HCT116 (cell line): ENCODE results near the gene OLFML2B. TPM values are rescaled to one million over a fixed set of nuclear protein-coding genes. Genes with fewer than 3 reads are reported as not detected.

ENCODE experiments used
- ATAC-seq: fragments of 200-7000 bp; cut with Tn5 transposase; 2 replicates; pipeline ENCODE4 v1.9.1; 2020; ENCODE audit warnings: mild to moderate bottlenecking, moderate library complexity
- BruUV-seq: library from RNA; stranded (reverse); fragments of 400-500 nt; replicated peaks from 2 replicates; lab custom pipeline; 2021; lab: Mats Ljungman, UMichigan
- CTCF ChIA-PET: fragments of 300-600 bp; sonication (Branson Sonifier 250); formaldehyde crosslinking; loops from one replicate; lab custom pipeline; 2021; ENCODE audit warnings: antibody characterized with exemption; lab: Charles Lee
- POLR2A ChIA-PET: fragments of 300-600, 350-600 bp; sonication (Branson Sonifier 250); formaldehyde crosslinking; loops from one replicate; lab custom pipeline; 2021; ENCODE audit warnings: antibody characterized with exemption; lab: Charles Lee
- RAD21 ChIA-PET, 2 experiments: fragments of 300-600 bp; sonication (Branson Sonifier 250); formaldehyde crosslinking; loops; one replicate each; lab custom pipeline; 2023; ENCODE audit warnings: low total read pairs in 2 of 2; ENCODE audit not compliant: uncharacterized antibody in 2 of 2, unreplicated experiment in 2 of 2, low non-redundant PET in 1 of 2; lab: Charles Lee
- DNase-seq: peaks from one replicate; pipeline ENCODE4 v3.0.0-alpha.2; 2010; ENCODE audit warnings: low read depth, low spot score
- H2AFZ ChIP-seq: fragments of 200-600 bp; shearing (Covaris generic), sonication (generic); 2 replicates; pipeline ENCODE4 v1.6.1; 2017; ENCODE audit warnings: low read depth, mixed run types, mixed read lengths, antibody characterized with exemption, low read length; ENCODE audit not compliant: poor library complexity, severe bottlenecking
- H3K27ac ChIP-seq: 2 replicates; pipeline ENCODE4 v1.5.1; 2012; ENCODE audit warnings: low read depth, low read length
- H3K27me3 ChIP-seq: fragments of 200-600 bp; sonication (generic); 2 replicates; pipeline ENCODE4 v1.6.1; 2016; ENCODE audit warnings: mixed run types, low read length, mixed read lengths; ENCODE audit not compliant: insufficient read depth
- H3K36me3 ChIP-seq, 2 experiments: fragments of 200-500 bp in 1 of 2; fragments of 200-600 bp in 1 of 2; sonication (Bioruptor generic) in 1 of 2; sonication (generic) in 1 of 2; 2 replicates each; pipeline versions ENCODE4 v1.5.1 to v1.6.1; 2014 to 2016; ENCODE audit warnings: low read length in 2 of 2, inconsistent platforms in 1 of 2, mixed read lengths in 1 of 2, mixed run types in 1 of 2; ENCODE audit not compliant: insufficient read depth in 2 of 2, control insufficient read depth in 1 of 2
- H3K4me1 ChIP-seq, 2 experiments: fragments of 200-600 bp in 1 of 2; sonication (generic) in 1 of 2; 2 replicates each; pipeline versions ENCODE4 v1.5.1 to v1.6.1; 2012 to 2017; ENCODE audit warnings: low read length in 2 of 2, inconsistent platforms in 1 of 2, mild to moderate bottlenecking in 1 of 2, mixed read lengths in 1 of 2, mixed run types in 1 of 2, moderate library complexity in 1 of 2; ENCODE audit not compliant: insufficient read depth in 2 of 2, control insufficient read depth in 1 of 2
- H3K4me2 ChIP-seq: fragments of 200-600 bp; sonication (generic); 2 replicates; pipeline ENCODE4 v1.6.1; 2017; ENCODE audit warnings: mixed run types, low read length, mixed read lengths
- H3K4me3 ChIP-seq, 2 experiments: fragments of 200-600 bp in 1 of 2; sonication (generic) in 1 of 2; replicated peaks in 1 of 2; 2 replicates each; pipeline ENCODE4 v1.5.1; 2011 to 2016; ENCODE audit warnings: low read length in 2 of 2, control low read depth in 1 of 2, low read depth in 1 of 2, mild to moderate bottlenecking in 1 of 2, mixed read lengths in 1 of 2, mixed run types in 1 of 2
- H3K79me2 ChIP-seq: fragments of 200-600 bp; sonication (generic); 2 replicates; pipeline ENCODE4 v1.6.1; 2017; ENCODE audit warnings: mild to moderate bottlenecking, mixed run types, low read length, moderate library complexity, mixed read lengths; ENCODE audit not compliant: insufficient read depth
- H3K9ac ChIP-seq: fragments of 200-600 bp; sonication (generic); 2 replicates; pipeline ENCODE4 v1.6.1; 2016; ENCODE audit warnings: low read length, mixed read lengths
- H3K9me2 ChIP-seq: fragments of 200-600 bp; sonication (generic), shearing (Covaris generic); 2 replicates; pipeline ENCODE4 v1.6.1; 2017; ENCODE audit warnings: mixed run types, mild to moderate bottlenecking, moderate library complexity; ENCODE audit not compliant: insufficient read depth
- H3K9me3 ChIP-seq, 2 experiments: fragments of 200-500 bp in 1 of 2; fragments of 200-600 bp in 1 of 2; sonication (Bioruptor generic) in 1 of 2; sonication (generic) in 1 of 2; 2 replicates each; pipeline ENCODE4 v1.6.1; 2014 to 2017; ENCODE audit warnings: low read length in 2 of 2, mixed read lengths in 2 of 2, inconsistent platforms in 1 of 2, low read depth in 1 of 2, mild to moderate bottlenecking in 1 of 2, mixed run types in 1 of 2, moderate library complexity in 1 of 2; ENCODE audit not compliant: control insufficient read depth in 1 of 2, insufficient read depth in 1 of 2
- H4K20me1 ChIP-seq: fragments of 200-600 bp; sonication (generic), shearing (Covaris generic); 2 replicates; pipeline ENCODE4 v1.6.1; 2017; ENCODE audit warnings: mixed run types, mild to moderate bottlenecking, moderate library complexity; ENCODE audit not compliant: insufficient read depth
- CBX3 ChIP-seq: IDR thresholded peaks from 2 replicates; pipeline ENCODE4 v1.6.1; 2012; ENCODE audit warnings: low read depth
- CEBPB ChIP-seq: IDR thresholded peaks from 2 replicates; pipeline ENCODE4 v1.6.1; 2012; ENCODE audit warnings: low read depth
- ELF1 ChIP-seq: IDR thresholded peaks from 2 replicates; pipeline ENCODE4 v1.6.1; 2012; ENCODE audit warnings: low read depth, borderline replicate concordance
- EZH2 ChIP-seq: fragments of 200-600 bp; sonication (generic); IDR thresholded peaks from 2 replicates; pipeline ENCODE4 v1.6.1; 2017; ENCODE audit warnings: antibody characterized with exemption, mixed run types
- EZH2phosphoT487 ChIP-seq: fragments of 200-600 bp; IDR thresholded peaks from 2 replicates; pipeline ENCODE4 v1.6.1; 2018; ENCODE audit warnings: antibody characterized with exemption, borderline replicate concordance
- JUND ChIP-seq: IDR thresholded peaks from 2 replicates; pipeline ENCODE4 v1.6.1; 2012
- SIN3A ChIP-seq: IDR thresholded peaks from 2 replicates; pipeline ENCODE4 v1.6.1; 2012; ENCODE audit warnings: low read depth
- SP1 ChIP-seq: IDR thresholded peaks from 2 replicates; pipeline ENCODE4 v1.6.1; 2012; ENCODE audit warnings: low read depth
- SRF ChIP-seq: IDR thresholded peaks from 2 replicates; pipeline ENCODE4 v1.6.1; 2012; ENCODE audit warnings: low read depth
- TCF7L2 ChIP-seq: IDR thresholded peaks from 2 replicates; pipeline ENCODE4 v1.7.0; 2011; ENCODE audit warnings: borderline replicate concordance, inconsistent platforms; ENCODE audit not compliant: insufficient read depth, insufficient read length; ENCODE audit errors: extremely low read depth
- ZFX ChIP-seq: fragments of 450-650 bp; IDR thresholded peaks from 2 replicates; pipeline ENCODE4 v1.6.1; 2017
- ZNF274 ChIP-seq: fragments of 200-500 bp; sonication (Bioruptor generic); IDR thresholded peaks from 2 replicates; pipeline ENCODE4 v1.6.1; 2014; ENCODE audit warnings: mild to moderate bottlenecking, low read depth, low read length, inconsistent platforms
- intact Hi-C: fragments of 100-400 bp; cut with micrococcal nuclease; formaldehyde crosslinking; loops from 2 replicates; pipeline ENCODE4 v1.10.0; 2022
- total RNA-seq: library from RNA; stranded (reverse); gene quantifications from one replicate; pipeline ENCODE4 v1.2.1, GENCODE V29; 2021; ENCODE audit not compliant: unreplicated experiment
- TF ChIP-seq, protein P1 (sequence below): IDR thresholded peaks from 2 replicates; pipeline ENCODE4 v1.6.1; 2011; ENCODE audit warnings: mild to moderate bottlenecking, low read length, moderate library complexity; ENCODE audit not compliant: insufficient replicate concordance; ENCODE audit errors: extremely low read depth
- TF ChIP-seq, protein P2 (sequence below): IDR thresholded peaks from 2 replicates; pipeline ENCODE4 v1.6.1; 2012
- TF ChIP-seq, protein P3 (sequence below): IDR thresholded peaks from 2 replicates; pipeline ENCODE4 v1.6.1; 2012

Gene OLFML2B
- total RNA-seq, 1 experiment from 2014 or later: 1.3 TPM

DNA sequence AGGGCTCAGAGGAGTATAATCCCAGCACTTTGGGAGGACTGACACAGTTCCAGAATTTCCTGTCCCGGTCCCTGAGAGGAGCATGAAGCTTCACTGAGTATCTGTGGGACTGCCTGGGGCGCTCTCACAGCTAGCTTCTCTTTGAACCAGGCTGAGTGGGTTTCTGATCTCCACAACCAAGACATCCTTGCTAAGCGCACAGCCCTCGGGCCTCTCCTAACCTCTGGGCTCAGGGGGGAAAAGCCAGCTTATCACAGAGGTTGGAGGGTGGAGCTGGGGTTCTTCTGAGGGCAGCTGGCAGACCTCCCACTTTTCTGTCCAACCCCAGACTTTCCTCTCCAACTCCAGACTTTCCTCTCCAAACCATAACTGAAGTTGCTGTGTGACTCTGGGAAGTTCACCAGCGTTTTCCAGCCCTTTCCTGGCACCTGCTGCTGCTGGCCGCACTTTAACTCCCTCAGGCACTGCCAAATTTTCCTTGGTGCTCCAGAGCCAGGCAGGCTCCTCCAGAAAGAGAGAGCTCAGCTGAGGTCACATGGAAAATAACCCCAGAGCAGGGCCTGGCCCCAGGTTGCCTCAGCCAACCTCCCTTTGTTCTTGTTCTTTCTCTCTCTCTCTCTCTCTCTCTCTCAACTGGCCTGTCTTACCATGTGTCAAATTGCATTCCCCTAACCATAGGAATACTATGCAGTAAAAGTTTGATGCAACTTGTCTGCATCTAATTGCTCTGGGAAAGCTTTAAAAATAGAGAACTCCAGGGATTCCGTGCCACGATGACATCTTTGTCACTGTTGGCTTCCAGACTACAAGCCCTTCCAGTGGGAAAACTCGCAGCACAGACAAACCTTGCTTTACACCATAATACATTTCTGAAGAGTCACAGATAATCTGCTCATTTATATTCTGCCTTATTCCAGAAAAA lies 49.5 kb downstream of the OLFML2B start:
- no peak overlapping the region for H3K4me2 ChIP-seq
- no peaks in the 10 kb centered on the region for H3K9me3 ChIP-seq
- H3K4me1 ChIP-seq: no peaks in the 10 kb centered on the region
- no peak overlapping the region for H3K9ac ChIP-seq
- RAD21 ChIA-PET: no interaction called here
- intact Hi-C loops: no loop called here
- H3K9me2 ChIP-seq: no peaks in the 10 kb centered on the region
- POLR2A ChIA-PET: no interaction called here
- no peaks in the 10 kb centered on the region for H3K36me3 ChIP-seq
- BruUV-seq: no TSS peak
- no peaks in the 10 kb centered on the region for H4K20me1 ChIP-seq
- H2AFZ ChIP-seq: no peak overlapping the region
- no peak overlapping the region for H3K27ac ChIP-seq
- TF ChIP-seq EZH2phosphoT487: no peak
- TF ChIP-seq SIN3A: no peak
- TF ChIP-seq SRF: no peak
- TF ChIP-seq CEBPB: no peak
- TF ChIP-seq ZFX: no peak
- TF ChIP-seq, protein P1, sequence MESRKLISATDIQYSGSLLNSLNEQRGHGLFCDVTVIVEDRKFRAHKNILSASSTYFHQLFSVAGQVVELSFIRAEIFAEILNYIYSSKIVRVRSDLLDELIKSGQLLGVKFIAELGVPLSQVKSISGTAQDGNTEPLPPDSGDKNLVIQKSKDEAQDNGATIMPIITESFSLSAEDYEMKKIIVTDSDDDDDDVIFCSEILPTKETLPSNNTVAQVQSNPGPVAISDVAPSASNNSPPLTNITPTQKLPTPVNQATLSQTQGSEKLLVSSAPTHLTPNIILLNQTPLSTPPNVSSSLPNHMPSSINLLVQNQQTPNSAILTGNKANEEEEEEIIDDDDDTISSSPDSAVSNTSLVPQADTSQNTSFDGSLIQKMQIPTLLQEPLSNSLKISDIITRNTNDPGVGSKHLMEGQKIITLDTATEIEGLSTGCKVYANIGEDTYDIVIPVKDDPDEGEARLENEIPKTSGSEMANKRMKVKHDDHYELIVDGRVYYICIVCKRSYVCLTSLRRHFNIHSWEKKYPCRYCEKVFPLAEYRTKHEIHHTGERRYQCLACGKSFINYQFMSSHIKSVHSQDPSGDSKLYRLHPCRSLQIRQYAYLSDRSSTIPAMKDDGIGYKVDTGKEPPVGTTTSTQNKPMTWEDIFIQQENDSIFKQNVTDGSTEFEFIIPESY: no peak
- no peak for TF ChIP-seq ELF1
- TF ChIP-seq, protein P2, sequence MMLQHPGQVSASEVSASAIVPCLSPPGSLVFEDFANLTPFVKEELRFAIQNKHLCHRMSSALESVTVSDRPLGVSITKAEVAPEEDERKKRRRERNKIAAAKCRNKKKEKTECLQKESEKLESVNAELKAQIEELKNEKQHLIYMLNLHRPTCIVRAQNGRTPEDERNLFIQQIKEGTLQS: no peak
- TF ChIP-seq TCF7L2: no peak
- no peak for TF ChIP-seq EZH2
- no peak for TF ChIP-seq CBX3
- no peak for TF ChIP-seq ZNF274
- TF ChIP-seq, protein P3, sequence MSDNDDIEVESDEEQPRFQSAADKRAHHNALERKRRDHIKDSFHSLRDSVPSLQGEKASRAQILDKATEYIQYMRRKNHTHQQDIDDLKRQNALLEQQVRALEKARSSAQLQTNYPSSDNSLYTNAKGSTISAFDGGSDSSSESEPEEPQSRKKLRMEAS: no peak
- TF ChIP-seq JUND: no peak
- no peak for TF ChIP-seq SP1
- H3K79me2 ChIP-seq: no peaks in the 10 kb centered on the region
- DNase-seq: no peak
- no peak for ATAC-seq
- H3K4me3 ChIP-seq: no peak overlapping the region
- H3K27me3 ChIP-seq: no peaks in the 10 kb centered on the region
- CTCF ChIA-PET: no interaction called here
